PC-9 (cell line): ENCODE measurements around the gene TIGD4. TPM values are rescaled to one million over a fixed set of nuclear protein-coding genes. Genes with fewer than 3 reads are reported as not detected.

Source experiments
- BruUV-seq: library from RNA; stranded (reverse); fragments of 400-500 nt; replicated peaks from 2 replicates; lab custom pipeline; 2021; lab: Mats Ljungman, UMichigan
- CTCF ChIA-PET: fragments of 300-600 bp; sonication (Branson Sonifier 250); formaldehyde crosslinking; loops from one replicate; lab custom pipeline; 2022; ENCODE audit warnings: antibody characterized with exemption; lab: Charles Lee
- POLR2A ChIA-PET: fragments of 300-600 bp; sonication (Branson Sonifier 250); formaldehyde crosslinking; loops from one replicate; lab custom pipeline; 2022; ENCODE audit warnings: antibody characterized with exemption; ENCODE audit not compliant: unreplicated experiment; lab: Charles Lee
- DNase-seq, 2 experiments: peaks; one replicate each; pipeline versions ENCODE4 v3.0.0 to v3.0.0-alpha.2; 2015 to 2022; ENCODE audit warnings: mixed read lengths in 1 of 2
- H2AFZ ChIP-seq: fragments of 200-600 bp; sonication (generic); 2 replicates; pipeline ENCODE4 v1.8.1; 2017; ENCODE audit warnings: antibody characterized with exemption
- H3F3A ChIP-seq: fragments of 200-600 bp; sonication (generic); 2 replicates; pipeline ENCODE4 v1.8.1; 2017; ENCODE audit warnings: antibody characterized with exemption, mild to moderate bottlenecking, low read depth; ENCODE audit not compliant: insufficient read depth
- H3K27ac ChIP-seq: fragments of 200-600 bp; sonication (generic); 2 replicates; pipeline ENCODE4 v1.6.1; 2016; ENCODE audit warnings: mixed run types
- H3K27me3 ChIP-seq: fragments of 200-600 bp; sonication (generic); 2 replicates; pipeline ENCODE4 v1.6.1; 2016; ENCODE audit warnings: low read depth, mixed run types; ENCODE audit not compliant: insufficient read depth
- H3K36me3 ChIP-seq: fragments of 200-600 bp; sonication (generic); 2 replicates; pipeline ENCODE4 v1.6.1; 2016; ENCODE audit warnings: low read depth, mixed run types
- H3K4me1 ChIP-seq: fragments of 200-600 bp; sonication (generic); replicated peaks from 2 replicates; pipeline ENCODE4 v1.6.1; 2016; ENCODE audit warnings: mixed run types; ENCODE audit not compliant: insufficient read depth
- H3K4me2 ChIP-seq: fragments of 200-600 bp; sonication (generic); 2 replicates; pipeline ENCODE4 v1.6.1; 2017; ENCODE audit warnings: mixed run types
- H3K4me3 ChIP-seq: fragments of 200-600 bp; sonication (generic); 2 replicates; pipeline ENCODE4 v1.6.1; 2016; ENCODE audit warnings: mixed run types
- H3K79me2 ChIP-seq: fragments of 200-600 bp; sonication (generic); 2 replicates; pipeline ENCODE4 v1.6.1; 2017; ENCODE audit warnings: low read depth, mixed run types
- H3K9me2 ChIP-seq: fragments of 200-600 bp; sonication (generic); 2 replicates; pipeline ENCODE4 v1.8.1; 2017; ENCODE audit warnings: mild to moderate bottlenecking; ENCODE audit not compliant: insufficient read depth
- H3K9me3 ChIP-seq: fragments of 200-600 bp; sonication (generic); 2 replicates; pipeline ENCODE4 v1.8.1; 2016; ENCODE audit warnings: low read depth; ENCODE audit not compliant: insufficient read depth
- H4K20me1 ChIP-seq: fragments of 200-600 bp; sonication (generic); 2 replicates; pipeline ENCODE4 v1.8.1; 2017; ENCODE audit not compliant: insufficient read depth
- CTCF ChIP-seq: fragments of 200-600 bp; sonication (generic); conservative IDR thresholded peaks from 2 replicates; pipeline ENCODE4 v1.6.1; 2017; ENCODE audit warnings: mixed run types, antibody characterized with exemption, mild to moderate bottlenecking, moderate library complexity
- EZH2 ChIP-seq: fragments of 200-600 bp; sonication (generic); IDR thresholded peaks from 2 replicates; pipeline ENCODE4 v1.8.0; 2017; ENCODE audit warnings: antibody characterized with exemption, low read depth
- intact Hi-C: fragments of 100-400 bp; cut with micrococcal nuclease; formaldehyde crosslinking; loops from one replicate; pipeline ENCODE4 v1.10.0; 2022; ENCODE audit not compliant: unreplicated experiment
- total RNA-seq: library from RNA; stranded (reverse); gene quantifications from 2 replicates; pipeline ENCODE4 v1.2.3, GENCODE V29; 2021

Gene TIGD4
- total RNA-seq, 1 experiment from 2014 or later, result 0.70 TPM

- Histone ChIP-seq H3K27ac (no peak overlapping the region), H3K27me3 (no peaks in the 10 kb centered on the region), H4K20me1 (no peaks in the 10 kb centered on the region), H2AFZ (no peak overlapping the region), H3K9me2 (no peaks in the 10 kb centered on the region), H3K4me3 (no peak overlapping the region), H3K9me3 (no peaks in the 10 kb centered on the region), H3K4me1 (no peaks in the 10 kb centered on the region), H3K4me2 (no peak overlapping the region), H3K79me2 (no peaks in the 10 kb centered on the region), H3K36me3 (no peaks in the 10 kb centered on the region), H3F3A (no peaks in the 10 kb centered on the region)
- ChIA-PET POLR2A (no interaction called here), CTCF (interaction anchor here (0.6 kb wide), 1 partner anchor 329 kb away, joined by 11 read pairs; no protein-coding TSS in a partner anchor)
- DNase-seq, result no peak
- BruUV-seq, result no TSS peak
- intact Hi-C loops, result loop anchor here (1.0 to 10.0 kb wide), 4 partner anchors 92 to 330 kb away; no protein-coding TSS in a partner anchor
- no peak for TF ChIP-seq CTCF
- TF ChIP-seq EZH2, result no peak
Observed at GRCh38 chr4:152734699-152735050, 44.9 kb downstream of the TIGD4 start.

DNA sequence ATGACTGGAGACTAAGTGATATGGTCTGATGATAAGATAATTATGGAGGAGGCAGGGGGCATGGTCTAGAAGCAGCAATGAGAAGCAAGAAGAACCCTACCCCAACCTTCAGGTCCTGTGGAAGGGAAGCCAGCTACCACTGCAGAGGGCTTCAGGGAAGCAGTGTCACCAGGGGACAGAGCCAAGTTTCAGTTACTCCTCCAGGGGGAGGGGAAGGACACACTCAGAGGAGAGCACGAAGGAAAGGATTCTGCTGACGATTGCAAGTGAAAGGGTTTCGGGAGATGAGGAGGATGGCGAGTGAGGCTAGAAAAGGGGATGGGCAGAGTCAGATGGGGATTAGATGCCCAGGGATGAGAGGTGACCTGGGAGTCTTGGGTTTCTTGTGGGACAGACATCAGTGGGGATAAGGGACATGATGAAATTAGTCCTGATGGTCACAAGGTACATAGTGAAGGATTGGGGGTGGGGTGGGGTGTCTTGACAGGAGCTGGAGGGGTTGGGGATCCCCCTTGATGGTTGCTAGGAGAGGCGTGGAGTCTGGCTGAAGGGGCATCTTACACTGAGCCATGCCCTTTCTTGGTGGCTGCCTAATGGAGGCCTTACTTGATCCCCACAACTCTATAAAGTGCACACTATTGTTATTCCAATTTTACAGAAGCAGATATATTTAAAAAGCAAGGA, 45.4 kb downstream of the TIGD4 start:
- Histone ChIP-seq H4K20me1 (no peaks in the 10 kb centered on the region), H3K4me2 (no peak overlapping the region), H3K36me3 (no peaks in the 10 kb centered on the region), H3K27ac (no peak overlapping the region), H3K9me2 (no peaks in the 10 kb centered on the region), H3F3A (no peaks in the 10 kb centered on the region), H3K4me3 (no peak overlapping the region), H3K4me1 (no peaks in the 10 kb centered on the region), H2AFZ (no peak overlapping the region), H3K9me3 (no peaks in the 10 kb centered on the region), H3K79me2 (no peaks in the 10 kb centered on the region), H3K27me3 (no peaks in the 10 kb centered on the region)
- no TSS peak for BruUV-seq
- ChIA-PET CTCF (interaction anchor here (0.6 kb wide), 1 partner anchor 329 kb away, joined by 11 read pairs; no protein-coding TSS in a partner anchor), POLR2A (no interaction called here)
- intact Hi-C loops, result loop anchor here (2.0 to 10.0 kb wide), 2 partner anchors 279 to 329 kb away; no protein-coding TSS in a partner anchor
- no peak for DNase-seq
- TF ChIP-seq CTCF (no peak), EZH2 (no peak)

DNA sequence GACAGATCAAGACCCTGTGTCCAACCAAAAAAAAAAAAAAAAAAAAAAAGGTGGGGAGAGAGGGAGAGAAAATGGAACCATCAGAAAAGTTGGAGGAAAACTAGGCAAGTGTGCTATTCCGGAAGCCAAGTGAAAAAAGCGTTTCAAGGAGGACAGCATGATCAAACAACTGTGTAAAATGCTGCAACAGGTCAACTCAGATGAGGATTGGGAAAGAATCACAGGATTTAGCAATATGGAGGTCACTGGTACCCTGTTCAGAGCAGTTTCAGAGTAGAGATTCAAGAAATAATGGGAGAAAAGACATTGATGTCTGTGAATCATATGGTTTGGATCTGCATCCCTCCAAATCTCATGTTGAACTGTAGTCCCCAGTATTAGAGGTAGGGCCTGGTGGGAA, 47.5 kb downstream of the TIGD4 start:
- Histone ChIP-seq H3K4me2 (no peak overlapping the region), H3F3A (no peaks in the 10 kb centered on the region), H3K27me3 (no peaks in the 10 kb centered on the region), H3K9me2 (no peaks in the 10 kb centered on the region), H3K79me2 (no peaks in the 10 kb centered on the region), H3K4me3 (no peak overlapping the region), H3K27ac (no peak overlapping the region), H4K20me1 (no peaks in the 10 kb centered on the region), H3K9me3 (no peaks in the 10 kb centered on the region), H3K4me1 (no peaks in the 10 kb centered on the region), H2AFZ (no peak overlapping the region), H3K36me3 (no peaks in the 10 kb centered on the region)
- no peak for DNase-seq
- ChIA-PET CTCF (no interaction called here), POLR2A (no interaction called here)
- no TSS peak for BruUV-seq
- TF ChIP-seq EZH2, result no peak
- no peak for TF ChIP-seq CTCF
- intact Hi-C loops, result loop anchor here (10.0 kb wide), 1 partner anchor 327 kb away; no protein-coding TSS in a partner anchor
